AG08395 (cell line): ENCODE results near the gene PRR20G.
"Not testable (repeated sequence)": the region's sequence is repeated elsewhere in the genome, so short reads cannot be mapped to it uniquely, and the experiment has no call there.

Experiments
- DNase-seq: peaks from one replicate; pipeline ENCODE4 v3.0.0; 2012; ENCODE audit warnings: mixed read lengths, low spot score

The PRR20G gene

GRCh38 chr3:127299276-127299675 is 11.4 kb upstream of the PRR20G start:
- DNase-seq, result no peak

DNA sequence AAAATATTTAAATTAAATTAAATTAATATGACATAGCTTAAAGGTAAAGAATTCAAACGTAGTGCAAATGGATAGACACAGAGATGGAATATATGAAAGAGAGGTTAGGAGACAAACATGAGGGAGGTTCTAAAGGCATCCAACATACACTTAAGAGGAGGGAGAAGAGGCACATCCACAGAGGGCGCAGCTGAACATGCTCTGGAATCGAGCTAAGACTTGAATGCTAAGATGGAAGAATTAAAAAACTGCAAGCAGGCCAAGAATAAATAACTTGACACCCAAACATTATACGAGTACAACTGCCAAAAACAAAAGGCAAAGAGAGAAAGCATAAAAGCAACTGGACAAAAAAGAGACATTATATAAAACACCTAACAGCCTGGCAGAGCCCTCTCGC is 9.1 kb upstream of the PRR20G start:
- DNase-seq, result no peak

- DNase-seq, result no peak
These were observed 8.3 kb upstream of the PRR20G start for GRCh38 chr3:127296166-127296565.

- not testable (repeated sequence) for DNase-seq
These were observed 5.8 kb upstream of the PRR20G start for GRCh38 chr3:127293650-127294049.

GRCh38 chr3:127291611-127292010 is 3.8 kb upstream of the PRR20G start:
- no peak for DNase-seq

GRCh38 chr3:127291114-127291513 is 3.3 kb upstream of the PRR20G start:
- no peak for DNase-seq

DNA sequence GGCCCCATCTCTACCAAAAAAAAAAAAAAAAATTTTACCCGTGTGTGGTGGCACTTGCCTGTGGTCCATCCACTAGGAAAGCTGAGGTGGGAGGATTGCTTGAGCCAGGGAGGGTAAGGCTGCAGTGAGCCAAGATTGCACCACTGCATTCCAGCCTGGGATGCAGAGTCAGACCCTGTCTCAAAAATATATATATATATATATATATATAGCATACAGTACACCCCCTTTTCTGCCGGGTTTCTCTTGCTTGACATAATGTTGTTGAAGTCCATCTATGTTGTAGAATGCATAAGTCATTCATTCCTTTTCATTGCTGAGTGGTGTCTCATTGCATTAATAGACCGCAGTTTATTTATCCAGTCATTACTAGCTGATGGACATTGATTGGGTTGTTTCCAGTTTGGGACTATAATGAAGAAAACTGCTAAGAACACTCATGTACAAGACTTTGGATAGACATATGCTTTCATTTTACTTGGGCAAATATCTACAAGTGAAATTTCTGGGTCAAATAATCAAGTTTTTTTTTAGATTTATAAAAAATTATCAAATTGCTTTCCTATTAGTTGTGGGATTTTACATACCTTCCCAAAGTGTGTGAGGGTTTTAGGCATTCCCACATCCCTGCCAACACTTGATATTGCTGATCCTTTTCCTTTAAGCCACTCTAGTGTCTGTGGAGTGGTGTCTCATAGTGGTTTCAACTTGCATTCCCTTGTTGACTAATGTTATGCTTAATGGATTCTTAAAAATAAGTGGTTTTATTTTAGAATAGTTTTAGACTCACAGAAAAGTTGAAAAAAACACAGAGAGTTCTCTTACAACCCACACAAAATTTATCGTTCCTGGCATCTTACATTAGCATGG is 2.1 kb upstream of the PRR20G start:
- DNase-seq, result peak; percentile 10

- no peak for DNase-seq
These were observed 1.3 kb upstream of the PRR20G start for GRCh38 chr3:127288921-127289705.

GRCh38 chr3:127288343-127288742 is 497 bp upstream of the PRR20G start:
- no peak for DNase-seq

- DNase-seq, result peak; percentile 35
These were observed 1.2 kb downstream of the PRR20G start for GRCh38 chr3:127286571-127287140.

DNA sequence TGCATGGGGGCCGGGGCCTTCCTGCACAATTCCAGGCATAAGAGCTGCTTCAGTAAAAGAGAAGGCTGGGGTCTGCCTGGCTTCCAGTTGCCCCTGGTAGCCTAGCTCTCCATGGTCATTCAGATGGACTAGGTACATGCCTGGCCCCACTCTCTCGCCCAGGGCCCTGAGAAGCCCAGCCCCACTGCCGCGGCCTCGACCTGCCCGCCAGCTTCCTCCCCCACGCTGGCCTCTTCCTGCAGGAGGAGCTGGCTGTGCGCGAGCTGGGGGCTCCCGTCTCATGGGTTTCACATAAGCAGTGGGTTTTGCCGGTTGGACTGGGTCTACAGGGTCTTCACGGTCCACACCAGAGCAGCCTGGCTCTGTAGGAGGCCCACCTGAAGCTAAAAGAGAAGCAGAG is 3.6 kb downstream of the PRR20G start:
- DNase-seq, result no peak

GRCh38 chr3:127277561-127277960 is 10.3 kb downstream of the PRR20G start:
- no peak for DNase-seq

- no peak for DNase-seq
These were observed 10.9 kb downstream of the PRR20G start for GRCh38 chr3:127276995-127277394.

- DNase-seq, result no peak
These were observed 11.4 kb downstream of the PRR20G start for GRCh38 chr3:127276396-127276795.

- peak; percentile 53 for DNase-seq
These were observed 12.5 kb downstream of the PRR20G start for GRCh38 chr3:127275287-127275781.

DNA sequence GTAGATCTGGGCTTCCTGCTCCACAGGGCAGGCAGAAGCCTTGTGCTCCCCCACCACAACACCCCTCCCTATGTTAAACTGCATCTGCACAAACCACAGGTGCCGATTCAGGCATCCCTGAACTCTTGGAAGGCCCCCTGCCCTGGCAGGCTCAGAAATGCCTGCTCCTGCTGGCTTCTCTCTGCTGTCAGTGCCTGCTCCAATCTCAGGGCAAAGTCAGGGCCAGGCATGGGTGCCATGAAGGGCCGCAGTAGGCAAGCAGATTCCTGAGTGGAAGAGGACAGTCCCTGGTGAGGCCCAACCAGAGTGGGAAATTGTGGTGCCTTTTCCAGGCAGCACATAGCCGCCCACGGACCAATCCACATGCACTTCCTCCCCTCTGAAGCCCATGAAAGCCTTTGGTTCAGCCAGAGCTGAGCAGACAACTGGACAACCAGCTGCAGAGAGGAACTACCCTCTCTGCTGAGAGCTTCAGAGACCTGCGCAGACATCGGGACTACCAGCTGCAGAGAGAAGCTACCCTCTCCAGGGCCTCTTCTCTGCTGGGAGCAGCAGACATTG is 13.6 kb downstream of the PRR20G start:
- DNase-seq, result no peak

GRCh38 chr3:127273206-127273605 is 14.6 kb downstream of the PRR20G start:
- no peak for DNase-seq

DNA sequence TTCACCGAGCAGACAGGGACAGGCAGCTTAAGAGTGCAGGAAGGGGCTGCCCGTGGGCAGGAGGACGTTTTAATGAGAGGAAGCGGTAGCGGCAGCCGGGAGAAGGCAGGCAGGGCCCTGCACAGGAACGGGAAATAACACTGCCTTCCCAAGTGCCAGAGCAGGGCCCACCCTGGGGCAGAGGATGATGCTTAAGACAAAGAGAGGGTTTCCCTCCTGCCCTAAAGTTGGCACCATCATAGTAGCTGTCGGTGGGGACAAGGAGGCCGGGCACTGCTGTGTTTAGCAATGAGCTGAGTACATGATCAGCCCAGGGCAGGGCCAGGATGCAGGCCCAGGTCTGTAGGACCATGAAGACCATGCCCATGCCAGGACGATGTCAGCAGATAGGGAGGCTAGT is 21.7 kb downstream of the PRR20G start:
- DNase-seq, result no peak

DNA sequence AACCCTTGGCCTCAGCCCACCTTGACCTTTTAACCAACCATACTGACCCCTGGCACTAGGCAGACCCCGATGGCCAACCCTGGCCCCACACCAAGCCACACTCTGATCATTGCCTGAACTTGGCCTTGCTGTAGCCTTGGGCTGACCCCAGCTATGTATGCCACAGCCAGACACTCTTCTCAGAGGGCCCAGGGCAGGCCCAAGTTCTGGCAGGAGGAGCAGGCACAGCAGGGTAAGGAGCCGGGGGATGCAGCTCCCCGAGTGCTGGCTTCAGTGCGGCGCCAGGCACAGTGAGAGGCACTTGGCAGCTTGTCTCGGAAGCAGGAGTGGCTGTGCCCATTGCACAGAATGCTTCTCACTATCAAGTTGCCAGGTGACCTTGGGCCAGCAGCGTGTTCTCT is 22.3 kb downstream of the PRR20G start:
- no peak for DNase-seq

- DNase-seq, result no peak
These were observed 22.9 kb downstream of the PRR20G start for GRCh38 chr3:127264794-127265514.

DNA sequence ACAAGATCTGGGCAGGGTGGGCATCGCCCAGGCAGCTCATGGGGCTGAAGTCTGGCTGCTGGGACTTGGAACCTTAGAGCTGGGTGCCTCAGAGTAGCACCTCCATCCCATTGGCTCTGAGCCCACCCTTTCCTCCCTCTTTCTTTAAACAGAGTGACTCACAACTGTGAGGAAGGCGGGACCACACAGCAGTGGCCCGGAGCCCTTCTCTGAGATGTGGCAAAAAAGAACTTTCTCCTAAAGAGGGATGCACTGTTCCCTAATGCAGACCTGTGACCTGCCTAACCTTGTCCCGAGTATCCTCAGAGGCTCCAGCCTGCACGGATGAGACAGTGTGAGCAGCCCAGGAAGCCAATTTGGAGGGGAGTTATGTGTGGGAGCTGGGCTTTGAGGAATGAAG is 23.6 kb downstream of the PRR20G start:
- peak; percentile 15 for DNase-seq
